Hepatocyte (in vitro differentiated cells): ENCODE data around the gene GLYATL1B. TPM values are rescaled to one million over a fixed set of nuclear protein-coding genes. Genes with fewer than 3 reads are reported as not detected.
"Not testable (repeated sequence)": the region's sequence is repeated elsewhere in the genome, so short reads cannot be mapped to it uniquely, and the experiment has no call there.

ENCODE experiments used
- DNase-seq: peaks from one replicate; pipeline ENCODE4 v3.0.0-alpha.2; 2016; ENCODE audit warnings: low spot score
- H2AFZ ChIP-seq: fragments of 200-600 bp; sonication (generic); 2 replicates; pipeline ENCODE4 v1.6.0; 2016; ENCODE audit warnings: antibody characterized with exemption, mild to moderate bottlenecking
- H3K27ac ChIP-seq: fragments of 200-600 bp; sonication (generic); 2 replicates; pipeline ENCODE4 v1.5.1; 2016; ENCODE audit warnings: mild to moderate bottlenecking
- H3K27me3 ChIP-seq: fragments of 200-600 bp; sonication (generic); 2 replicates; pipeline ENCODE4 v1.6.1; 2016
- H3K36me3 ChIP-seq: fragments of 200-600 bp; sonication (generic); replicated peaks from 2 replicates; pipeline ENCODE4 v1.5.1; 2016; ENCODE audit warnings: low read depth; ENCODE audit not compliant: insufficient read depth
- H3K4me1 ChIP-seq: fragments of 200-600 bp; sonication (generic); 2 replicates; pipeline ENCODE4 v1.5.1; 2016; ENCODE audit warnings: mild to moderate bottlenecking, moderate library complexity; ENCODE audit not compliant: insufficient read depth
- H3K4me2 ChIP-seq: fragments of 200-600 bp; sonication (generic); 2 replicates; pipeline ENCODE4 v1.6.0; 2016
- H3K4me3 ChIP-seq: fragments of 200-600 bp; sonication (generic); 2 replicates; pipeline ENCODE4 v1.5.1; 2016; ENCODE audit warnings: mild to moderate bottlenecking
- H3K79me2 ChIP-seq: fragments of 200-600 bp; sonication (generic); 2 replicates; pipeline ENCODE4 v1.6.0; 2017; ENCODE audit warnings: mild to moderate bottlenecking
- H3K9me2 ChIP-seq: fragments of 200-600 bp; sonication (generic); replicated peaks from 2 replicates; pipeline ENCODE4 v1.6.0; 2017; ENCODE audit warnings: mild to moderate bottlenecking; ENCODE audit not compliant: insufficient read depth
- H3K9me3 ChIP-seq: fragments of 200-600 bp; sonication (generic); 2 replicates; pipeline ENCODE4 v1.5.1; 2016; ENCODE audit warnings: low read depth, mild to moderate bottlenecking
- H4K20me1 ChIP-seq: fragments of 200-600 bp; sonication (generic); 2 replicates; pipeline ENCODE4 v1.6.0; 2016; ENCODE audit warnings: mild to moderate bottlenecking; ENCODE audit not compliant: insufficient read depth, poor library complexity, severe bottlenecking
- EZH2 ChIP-seq: fragments of 200-600 bp; sonication (generic); IDR thresholded peaks from 2 replicates; pipeline ENCODE4 v1.6.1; 2016; ENCODE audit warnings: antibody characterized with exemption, mild to moderate bottlenecking, borderline replicate concordance
- EZH2phosphoT487 ChIP-seq: fragments of 200-600 bp; sonication (generic); IDR thresholded peaks from one replicate; pipeline ENCODE4 v1.6.1; 2018; ENCODE audit warnings: antibody characterized with exemption, mild to moderate bottlenecking, low read depth, moderate library complexity; ENCODE audit not compliant: unreplicated experiment, severe bottlenecking
- WGBS: methylation state at CpG from one replicate; pipeline ENCODE4 v1.1.6; 2016; ENCODE audit warnings: low lambda C conversion rate; ENCODE audit errors: missing lambda C conversion rate; 5-methylcytosine and 5-hydroxymethylcytosine counted together
- polyA plus RNA-seq: library from polyadenylated mRNA; unstranded; fragments of >200 nt; fragmentation: Nextera tagmentation; extraction: Ambion mirVana; gene quantifications from 2 replicates; pipeline ENCODE4 v1.2.1, GENCODE V29; 2016
- total RNA-seq: library from RNA; depleted of rRNA; stranded (reverse); fragments of >200 nt; gene quantifications from 2 replicates; pipeline ENCODE4 v1.2.3, GENCODE V29; 2014
- TF ChIP-seq, protein P1 (sequence below): fragments of 200-600 bp; sonication (generic); IDR thresholded peaks from 2 replicates; pipeline ENCODE4 v1.5.1; 2016; ENCODE audit warnings: antibody characterized with exemption, mild to moderate bottlenecking; ENCODE audit not compliant: poor library complexity

Gene GLYATL1B
- total and polyA plus RNA-seq, 2 experiments from 2014 or later, result 0.28 TPM; not detected in 1

DNA sequence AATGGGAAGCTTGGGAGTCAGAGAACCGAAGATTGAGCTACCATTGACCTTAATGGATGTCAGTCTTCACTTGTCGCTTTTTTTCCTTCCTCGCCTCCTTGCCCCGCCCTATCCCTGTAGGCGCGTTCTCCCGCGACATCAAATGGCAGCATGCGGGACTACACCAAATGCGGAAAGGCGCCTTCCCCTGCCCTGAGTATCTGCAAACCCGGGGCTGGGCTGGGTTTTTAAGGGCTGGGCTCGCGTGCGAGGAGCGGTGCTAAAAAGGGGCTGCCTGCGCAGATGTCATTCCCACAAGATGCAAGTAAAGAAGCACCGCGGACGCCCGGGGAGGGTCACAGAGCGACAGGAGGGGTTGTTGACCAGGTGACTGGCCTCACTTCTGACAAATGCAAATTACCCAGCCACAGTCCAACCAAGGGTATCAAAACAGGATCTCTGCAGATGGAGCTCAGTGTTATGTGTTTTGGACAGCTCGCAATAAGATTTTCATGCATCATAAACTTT lies 16.2 kb downstream of the GLYATL1B start:
- DNase-seq, result peak; percentile 78
- H3K4me2 ChIP-seq, result peak overlapping the region; percentile 82
- no peaks in the 10 kb centered on the region for H3K9me3 ChIP-seq
- H3K4me1 ChIP-seq, result no peaks in the 10 kb centered on the region
- no peaks in the 10 kb centered on the region for H3K79me2 ChIP-seq
- 11% methylated on average over 23 of the region's 23 CpGs for WGBS
- H3K36me3 ChIP-seq, result no peaks in the 10 kb centered on the region
- TF ChIP-seq, protein P1, sequence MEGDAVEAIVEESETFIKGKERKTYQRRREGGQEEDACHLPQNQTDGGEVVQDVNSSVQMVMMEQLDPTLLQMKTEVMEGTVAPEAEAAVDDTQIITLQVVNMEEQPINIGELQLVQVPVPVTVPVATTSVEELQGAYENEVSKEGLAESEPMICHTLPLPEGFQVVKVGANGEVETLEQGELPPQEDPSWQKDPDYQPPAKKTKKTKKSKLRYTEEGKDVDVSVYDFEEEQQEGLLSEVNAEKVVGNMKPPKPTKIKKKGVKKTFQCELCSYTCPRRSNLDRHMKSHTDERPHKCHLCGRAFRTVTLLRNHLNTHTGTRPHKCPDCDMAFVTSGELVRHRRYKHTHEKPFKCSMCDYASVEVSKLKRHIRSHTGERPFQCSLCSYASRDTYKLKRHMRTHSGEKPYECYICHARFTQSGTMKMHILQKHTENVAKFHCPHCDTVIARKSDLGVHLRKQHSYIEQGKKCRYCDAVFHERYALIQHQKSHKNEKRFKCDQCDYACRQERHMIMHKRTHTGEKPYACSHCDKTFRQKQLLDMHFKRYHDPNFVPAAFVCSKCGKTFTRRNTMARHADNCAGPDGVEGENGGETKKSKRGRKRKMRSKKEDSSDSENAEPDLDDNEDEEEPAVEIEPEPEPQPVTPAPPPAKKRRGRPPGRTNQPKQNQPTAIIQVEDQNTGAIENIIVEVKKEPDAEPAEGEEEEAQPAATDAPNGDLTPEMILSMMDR, result peak; percentile 31
- TF ChIP-seq EZH2phosphoT487, result no peak
- TF ChIP-seq EZH2, result no peak
- no peak overlapping the region for H3K4me3 ChIP-seq
- H3K27ac ChIP-seq, result no peak overlapping the region
- H3K27me3 ChIP-seq, result peaks cover 9% of the 10 kb centered on the region
- peak overlapping the region; percentile 65 for H2AFZ ChIP-seq
- no peaks in the 10 kb centered on the region for H4K20me1 ChIP-seq
- no peaks in the 10 kb centered on the region for H3K9me2 ChIP-seq

DNA sequence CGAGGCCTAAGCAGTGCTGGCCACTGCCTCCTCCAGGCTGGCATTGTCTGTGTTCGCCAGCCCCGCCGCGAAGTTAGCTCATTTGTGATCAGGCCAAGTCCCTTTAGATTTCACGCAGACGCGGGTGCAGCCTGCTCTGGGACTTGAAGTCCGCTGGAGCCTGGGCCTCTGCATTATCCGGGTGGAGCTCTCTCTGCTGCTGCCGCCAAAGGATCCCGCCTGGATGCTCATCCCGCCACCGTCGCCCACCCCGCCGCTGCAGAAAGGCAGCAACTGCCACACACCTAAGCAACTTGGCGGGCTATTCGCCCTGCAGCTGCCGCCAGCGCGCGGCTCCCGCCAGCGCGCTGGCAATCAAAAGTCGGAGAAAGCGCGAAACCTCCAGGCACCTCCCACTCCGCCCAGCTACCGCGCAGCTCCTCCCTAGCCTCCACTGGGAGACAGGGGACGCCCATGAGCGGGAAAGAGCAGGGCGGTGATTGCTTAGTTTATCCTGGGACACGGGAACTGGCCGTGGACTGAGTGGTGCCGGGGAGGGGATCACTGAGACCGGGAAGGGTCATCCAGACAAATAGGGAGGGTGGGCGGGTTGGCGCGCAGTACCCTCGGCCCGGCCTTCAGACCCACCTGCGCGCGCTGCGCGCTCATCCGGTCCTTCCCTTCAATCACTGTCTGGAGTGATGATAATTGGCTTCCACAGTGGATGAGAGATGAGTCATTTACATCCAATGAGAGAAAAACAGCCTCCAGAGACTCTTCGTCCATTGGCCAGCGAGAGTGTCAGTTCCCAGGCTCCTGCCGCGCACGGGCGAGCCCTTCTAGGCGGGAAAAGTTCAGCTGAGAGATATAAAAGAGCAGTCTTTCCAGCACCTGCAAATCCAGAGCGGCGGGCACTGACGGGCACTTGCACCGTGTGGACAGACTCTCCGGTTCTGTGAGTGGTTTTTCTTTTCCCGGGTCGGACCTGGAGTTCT lies 20.5 kb downstream of the GLYATL1B start, which contains the start of gene FAM111B:
Gene FAM111B (plus strand): TSS at position 875 of the 974 bp plus-strand sequence. CDS start 2,389 bp downstream, outside the sequence.
- peaks cover 3% of the 10 kb centered on the region for H3K27me3 ChIP-seq
- no peaks in the 10 kb centered on the region for H3K4me1 ChIP-seq
- H3K9me3 ChIP-seq, result no peaks in the 10 kb centered on the region
- under 1% methylated on average over 64 of the region's 64 CpGs for WGBS
- no peaks in the 10 kb centered on the region for H3K79me2 ChIP-seq
- H3K27ac ChIP-seq, result no peak within 1 kb of the TSS
- peak within 1 kb of the TSS; percentile 10 for H3K4me3 ChIP-seq
- DNase-seq, result peak; percentile 89
- H3K36me3 ChIP-seq, result no peaks in the 10 kb centered on the region
- TF ChIP-seq EZH2phosphoT487 (no peak), EZH2 (no peak)
- TF ChIP-seq, protein P1, result peak; percentile 20
- H4K20me1 ChIP-seq, result no peaks in the 10 kb centered on the region
- H3K9me2 ChIP-seq, result no peaks in the 10 kb centered on the region
- H2AFZ ChIP-seq, result peak within 1 kb of the TSS; percentile 18
- H3K4me2 ChIP-seq, result peak within 1 kb of the TSS; percentile 82

DNA sequence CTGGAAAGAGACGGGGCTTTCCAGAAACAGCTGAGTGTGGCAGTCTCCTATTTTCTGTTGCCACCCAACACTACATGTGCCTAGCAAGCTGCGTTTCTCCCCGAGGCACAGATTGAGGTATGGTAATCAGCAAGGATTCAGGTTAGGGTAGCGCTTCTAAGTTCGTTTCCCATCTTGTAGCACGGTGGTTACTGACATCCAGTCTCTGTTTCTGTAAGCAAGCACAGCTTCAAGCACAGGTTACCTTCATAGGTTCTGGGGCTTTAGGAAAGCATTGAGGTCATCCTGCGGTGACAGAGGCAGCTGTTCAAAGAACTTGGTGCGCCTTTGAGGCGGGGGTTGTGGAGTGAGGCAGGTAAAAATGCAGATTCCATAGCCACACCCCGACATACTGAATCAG lies 21.6 kb downstream of the GLYATL1B start:
- WGBS, result 7% methylated on average over 10 of the region's 10 CpGs
- DNase-seq, H3K27ac ChIP-seq, H3K9me3 ChIP-seq, H3K36me3 ChIP-seq, H3K79me2 ChIP-seq, H3K9me2 ChIP-seq, H4K20me1 ChIP-seq, H3K27me3 ChIP-seq, H3K4me1 ChIP-seq: not testable (repeated sequence)
- peak overlapping the region; percentile 82 for H3K4me2 ChIP-seq
- peak overlapping the region; percentile 13 for H2AFZ ChIP-seq
- H3K4me3 ChIP-seq, result peak overlapping the region; percentile 3

DNA sequence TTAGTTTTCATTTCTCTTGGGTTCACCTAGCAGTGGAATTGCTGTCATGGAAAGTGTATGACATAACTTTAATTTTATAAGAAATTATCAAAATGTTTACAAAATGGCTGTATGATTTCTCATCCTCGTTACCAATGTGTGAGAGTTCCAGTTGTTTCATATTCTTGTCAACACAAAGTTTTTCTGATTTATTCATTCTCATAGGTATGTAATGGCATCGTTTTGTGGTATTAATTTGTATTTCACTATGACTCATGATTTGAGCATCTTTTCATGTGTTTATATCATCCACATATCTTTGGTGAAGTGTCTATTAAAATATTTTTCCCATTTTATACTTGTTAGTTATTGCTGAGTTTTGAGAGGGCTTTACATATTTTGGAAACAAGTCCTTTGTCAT lies 26.4 kb downstream of the GLYATL1B start:
- Histone ChIP-seq H3K4me3 (no peak overlapping the region), H3K79me2 (no peaks in the 10 kb centered on the region), H3K9me2 (no peaks in the 10 kb centered on the region), H3K4me2 (no peak overlapping the region), H3K9me3 (no peaks in the 10 kb centered on the region), H3K4me1 (no peaks in the 10 kb centered on the region), H2AFZ (no peak overlapping the region), H3K36me3 (no peaks in the 10 kb centered on the region), H4K20me1 (no peaks in the 10 kb centered on the region), H3K27me3 (no peaks in the 10 kb centered on the region), H3K27ac (no peak overlapping the region)
- 88% methylated on average over 2 of the region's 2 CpGs for WGBS
- TF ChIP-seq EZH2 (no peak), EZH2phosphoT487 (no peak)
- TF ChIP-seq, protein P1, result no peak
- DNase-seq, result no peak
